HG03457 (cell line): ENCODE results near the gene FAM131C.
"Not testable (repeated sequence)": the region's sequence is repeated elsewhere in the genome, so short reads cannot be mapped to it uniquely, and the experiment has no call there.

ENCODE experiments used
- ATAC-seq: cut with Tn5 transposase; IDR thresholded peaks from one replicate; pipeline ENCODE4 v1.9.1; 2021; ENCODE audit warnings: moderate number of reproducible peaks; ENCODE audit not compliant: unreplicated experiment

FAM131C gene

DNA sequence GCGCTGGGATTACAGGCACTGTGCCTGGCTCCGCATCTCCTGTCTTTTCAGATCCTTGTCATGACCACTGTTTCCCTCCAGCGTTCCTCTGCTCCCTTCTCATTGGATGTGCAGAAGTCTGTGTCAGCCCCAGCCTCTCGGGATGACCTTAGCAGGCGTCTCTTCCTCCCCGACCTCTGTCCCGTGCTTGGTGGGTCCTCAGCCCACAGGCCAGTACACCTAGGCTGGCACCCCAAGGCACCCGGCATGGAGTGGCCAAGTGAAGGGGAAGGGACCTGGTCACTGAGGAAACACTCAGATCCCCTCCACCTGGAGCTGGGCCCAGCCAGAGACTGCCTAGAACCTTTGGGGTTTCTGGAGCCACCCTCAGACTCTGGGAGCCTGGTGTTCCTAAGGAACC, 32.3 kb downstream of the FAM131C start:
- ATAC-seq, result no peak

DNA sequence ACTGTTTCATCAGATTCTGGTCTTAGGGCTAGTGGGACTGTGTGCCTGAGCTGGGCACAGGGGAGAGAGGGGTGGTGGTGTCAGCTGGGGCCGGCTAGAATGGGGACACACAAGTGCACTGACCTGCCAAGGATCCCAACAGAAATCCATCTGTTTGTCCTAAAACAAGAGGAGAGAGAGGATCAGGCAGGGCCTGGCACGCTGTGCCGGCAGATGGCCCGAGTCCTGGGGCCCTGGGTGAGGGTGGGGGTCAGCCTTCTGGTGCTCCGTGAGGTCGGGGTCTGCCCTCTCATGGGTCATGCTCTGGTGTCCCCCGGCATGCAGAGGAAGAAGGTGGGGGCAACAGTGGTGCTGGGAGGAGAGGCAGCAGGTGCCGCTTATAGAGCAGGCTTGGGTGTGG, 33.6 kb downstream of the FAM131C start:
- not testable (repeated sequence) for ATAC-seq

DNA sequence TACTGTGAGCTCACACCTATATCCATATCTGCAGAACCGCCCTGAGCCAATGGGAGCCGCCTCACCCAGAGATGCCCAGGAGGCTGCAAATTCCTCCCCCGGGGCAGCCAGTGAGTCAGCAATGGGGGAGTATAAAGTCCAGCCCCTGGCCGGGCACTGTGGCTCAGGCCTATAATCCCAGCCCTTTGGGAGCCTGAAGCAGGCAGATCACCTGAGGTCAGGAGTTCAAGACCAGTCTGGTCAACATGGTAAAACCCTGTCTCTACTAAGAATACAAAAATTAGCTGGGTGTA, 34.9 kb downstream of the FAM131C start:
- ATAC-seq, result no peak

DNA sequence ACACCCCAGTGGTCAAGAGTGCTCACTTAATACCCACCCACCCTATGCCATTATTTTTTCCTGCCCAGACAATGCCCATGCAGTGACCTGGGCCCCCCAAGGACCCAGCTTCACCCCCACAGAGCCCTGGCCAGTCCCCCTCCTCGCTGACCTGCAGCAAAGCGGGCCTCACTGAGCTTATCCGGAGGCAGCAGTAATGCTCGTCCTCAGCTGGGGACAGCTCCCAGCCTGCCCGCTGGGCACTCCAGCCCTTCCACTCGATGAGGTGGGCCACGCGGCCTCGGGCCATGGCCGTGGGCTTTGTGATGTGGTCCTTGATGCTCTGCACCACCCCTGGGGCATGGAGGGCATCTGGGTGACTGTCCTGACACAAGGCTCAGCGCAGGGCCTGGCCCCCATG, 37.0 kb downstream of the FAM131C start:
- ATAC-seq, result not testable (repeated sequence)

DNA sequence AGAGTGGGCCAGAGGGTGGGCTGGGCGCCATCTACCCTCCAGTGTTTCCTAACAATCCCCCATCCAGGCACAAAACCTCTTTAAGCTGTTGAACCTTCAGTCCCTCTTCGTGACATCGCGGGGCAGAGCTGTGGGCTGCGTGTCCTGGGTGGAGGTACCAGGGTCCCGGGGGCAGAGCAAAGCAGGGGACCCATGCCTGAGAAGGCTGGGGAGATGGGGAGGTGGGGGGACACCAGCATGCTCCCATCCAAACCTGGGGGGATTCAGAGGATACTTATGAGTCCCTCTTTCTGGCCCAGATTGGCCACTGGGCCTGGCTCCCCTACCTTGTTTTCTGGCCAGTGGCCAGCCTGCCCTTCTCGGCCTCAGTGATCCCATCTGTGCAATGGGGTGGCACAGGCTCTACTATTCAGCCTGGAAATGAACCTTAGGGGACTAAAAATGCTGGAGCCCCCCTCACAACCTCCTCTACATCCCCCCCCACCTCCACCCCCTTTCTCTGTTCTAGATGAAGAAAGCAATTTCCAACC, 40.3 kb downstream of the FAM131C start:
- not testable (repeated sequence) for ATAC-seq

DNA sequence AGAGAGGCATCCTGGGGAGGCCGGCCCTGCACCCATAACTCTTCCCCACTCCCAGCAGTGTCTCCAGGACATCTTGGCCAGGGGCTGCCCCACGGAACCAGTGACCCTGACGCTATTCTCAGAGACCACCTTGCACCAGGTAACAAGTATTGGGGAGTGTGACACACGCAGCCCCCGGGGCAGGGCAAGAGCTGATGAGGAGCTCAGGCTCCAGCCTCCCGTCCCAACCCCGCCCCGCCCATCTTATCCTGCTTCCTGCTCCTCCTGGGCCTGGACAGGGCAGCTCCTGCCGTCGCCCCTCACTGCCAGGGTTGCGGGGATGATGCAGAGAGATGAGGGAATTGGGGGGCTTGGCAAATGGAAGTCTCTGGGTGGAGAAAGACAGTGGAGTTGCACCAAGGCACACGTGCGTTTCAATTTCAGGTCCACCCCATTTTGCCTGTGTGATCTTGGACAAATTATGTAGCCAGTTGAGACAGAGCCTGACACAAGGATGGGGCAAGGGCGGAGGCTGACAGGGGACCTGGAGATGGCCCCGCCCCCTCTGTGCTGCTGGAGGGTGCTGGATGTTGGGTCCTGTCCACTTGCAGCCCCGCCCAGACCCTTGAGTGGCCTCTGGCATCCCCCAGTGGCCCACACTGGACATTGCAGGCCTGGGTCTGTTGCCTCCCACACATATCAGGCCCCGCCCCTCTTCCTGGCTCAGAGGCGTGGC, 40.9 kb downstream of the FAM131C start:
- ATAC-seq, result no peak

DNA sequence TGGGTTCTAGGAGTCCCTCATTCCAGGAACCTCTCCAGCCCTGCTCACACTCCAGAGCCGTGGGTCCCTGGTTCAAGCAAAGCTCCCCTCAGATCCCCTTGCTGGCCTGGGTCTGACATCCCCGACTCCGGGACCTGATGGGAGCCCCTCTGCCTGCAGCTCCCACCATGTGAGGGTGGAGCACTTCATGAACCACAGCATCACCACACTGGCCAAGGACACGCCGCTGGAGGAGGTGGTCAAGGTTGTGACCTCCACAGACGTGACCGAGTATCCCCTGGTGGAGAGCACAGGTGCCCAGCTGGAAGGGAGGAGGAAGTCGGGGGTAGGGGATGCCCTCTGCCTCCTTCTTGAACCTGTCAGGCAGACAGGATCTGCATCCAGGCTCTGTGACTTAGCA, 41.9 kb downstream of the FAM131C start:
- no peak for ATAC-seq

DNA sequence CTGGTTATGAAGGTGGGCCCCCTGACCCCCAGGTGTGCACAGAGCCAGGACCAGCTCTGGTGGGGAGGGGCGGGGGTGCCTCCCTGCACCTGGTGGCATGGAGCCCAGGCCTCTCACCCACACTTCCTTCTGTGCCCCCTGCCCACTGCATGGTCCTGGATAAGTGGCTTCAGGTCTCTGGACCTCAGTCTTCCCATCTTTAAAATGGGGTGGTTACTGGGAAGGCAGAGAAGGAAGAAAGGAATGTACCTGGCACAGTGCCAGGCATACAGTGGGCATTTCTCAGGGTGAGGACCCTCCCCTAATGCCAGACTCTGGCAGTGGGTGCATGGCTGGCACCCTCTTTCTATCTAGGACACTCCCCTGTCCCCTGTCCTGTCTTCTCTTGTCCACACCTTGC, 44.2 kb downstream of the FAM131C start:
- no peak for ATAC-seq

DNA sequence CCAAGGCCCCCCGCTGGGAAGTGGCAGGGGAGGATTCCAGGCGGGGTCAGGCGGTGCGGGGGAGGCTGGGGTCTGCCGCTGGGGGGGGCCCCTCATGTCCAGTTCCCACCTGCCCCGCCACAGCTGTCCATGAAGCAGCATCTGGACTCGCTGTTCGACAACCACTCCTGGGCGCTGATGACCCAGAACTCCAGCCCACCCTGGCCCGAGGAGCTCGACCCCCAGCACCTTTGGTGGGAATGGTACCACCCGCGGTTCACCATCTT, 44.5 kb downstream of the FAM131C start:
- ATAC-seq, result not testable (repeated sequence)

DNA sequence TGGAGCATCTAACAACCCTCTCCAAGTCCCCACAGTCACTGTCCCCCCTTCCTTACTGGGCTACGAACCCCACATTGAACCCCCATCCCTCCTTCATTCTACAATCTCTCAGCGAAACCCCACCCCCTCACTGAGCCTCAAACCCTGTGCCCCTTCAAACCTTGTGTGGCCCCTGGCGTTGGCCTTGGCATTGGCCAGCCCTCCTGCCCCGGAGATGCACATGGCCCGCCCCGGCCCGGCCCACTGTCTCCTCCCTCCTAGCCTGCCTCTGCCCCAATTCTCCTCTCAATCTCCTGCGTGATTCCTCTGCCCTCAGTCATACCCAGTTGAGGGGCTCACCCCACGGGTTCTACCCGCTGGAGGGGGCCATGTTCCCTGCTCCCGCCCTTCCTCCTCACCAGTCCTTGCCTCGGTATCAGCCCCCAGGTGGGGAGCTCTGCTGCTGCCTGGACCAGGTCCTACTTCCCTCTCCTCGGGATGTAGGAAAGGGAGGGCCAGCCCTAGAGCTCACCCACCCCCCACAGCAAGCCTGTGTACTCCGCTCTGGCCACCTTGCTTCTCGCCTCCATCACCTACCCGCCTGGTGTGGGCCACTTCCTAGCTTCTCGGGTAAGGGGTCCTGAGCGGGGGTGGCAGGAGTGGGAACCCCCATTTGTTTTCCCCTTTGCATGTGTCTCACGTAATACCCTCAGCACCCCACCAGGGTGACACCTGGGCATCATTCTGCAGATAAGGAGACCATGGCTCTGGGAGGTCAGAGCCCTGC, 45.0 kb downstream of the FAM131C start:
- ATAC-seq, result no peak

DNA sequence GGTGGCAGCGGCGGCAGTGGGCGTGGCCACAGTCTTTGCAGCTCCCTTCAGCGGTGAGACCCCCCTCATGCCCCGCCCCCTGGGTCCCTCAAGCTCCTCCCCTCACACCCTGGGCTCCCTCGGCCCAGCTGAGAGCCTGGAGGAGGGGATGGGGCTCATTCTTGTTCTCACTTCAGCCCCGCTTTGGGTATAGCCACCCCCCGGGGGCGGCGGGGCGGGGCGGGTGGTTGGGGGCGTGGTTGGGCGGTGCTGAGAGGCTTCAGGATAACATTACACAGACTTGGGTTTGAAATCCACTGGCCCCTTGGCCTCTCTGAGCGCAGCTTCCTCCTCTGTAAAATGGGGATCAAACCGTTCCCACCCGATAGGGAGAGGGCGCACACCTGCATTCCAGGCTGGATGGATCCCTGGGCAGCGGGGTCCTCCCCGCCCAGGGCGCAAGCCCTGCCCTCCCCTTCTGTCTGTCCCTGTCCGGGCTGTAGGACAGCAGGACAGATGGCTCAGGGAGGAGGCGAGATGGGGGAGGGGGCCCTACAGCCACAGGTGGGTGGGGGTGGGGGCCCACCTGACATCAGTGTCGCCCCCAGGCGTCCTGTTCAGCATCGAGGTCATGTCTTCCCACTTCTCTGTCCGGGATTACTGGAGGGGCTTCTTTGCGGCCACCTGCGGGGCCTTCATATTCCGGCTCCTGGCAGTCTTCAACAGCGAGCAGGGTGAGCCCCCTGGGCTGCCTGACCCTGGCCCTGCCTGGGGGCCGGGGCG, 46.5 kb downstream of the FAM131C start:
- ATAC-seq, result no peak

DNA sequence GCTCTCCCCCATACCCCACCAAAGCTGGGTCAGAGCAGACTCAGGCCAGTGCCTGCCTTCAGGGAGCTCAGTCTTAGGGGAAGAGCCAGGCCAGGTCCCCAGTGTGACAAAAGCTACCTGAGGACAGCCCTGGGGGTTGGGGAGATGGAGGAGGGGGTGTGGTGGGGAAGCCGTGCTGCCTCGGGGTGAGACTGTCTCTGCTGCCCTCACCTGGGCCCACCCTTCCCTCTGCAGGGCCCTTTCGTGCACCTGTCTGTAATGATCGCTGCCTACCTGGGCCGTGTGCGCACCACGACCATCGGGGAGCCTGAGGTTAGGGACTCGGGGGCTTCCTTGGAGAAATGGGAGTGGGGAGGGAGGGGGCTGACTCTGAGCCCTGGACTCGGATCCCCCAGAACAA, 47.1 kb downstream of the FAM131C start:
- not testable (repeated sequence) for ATAC-seq

DNA sequence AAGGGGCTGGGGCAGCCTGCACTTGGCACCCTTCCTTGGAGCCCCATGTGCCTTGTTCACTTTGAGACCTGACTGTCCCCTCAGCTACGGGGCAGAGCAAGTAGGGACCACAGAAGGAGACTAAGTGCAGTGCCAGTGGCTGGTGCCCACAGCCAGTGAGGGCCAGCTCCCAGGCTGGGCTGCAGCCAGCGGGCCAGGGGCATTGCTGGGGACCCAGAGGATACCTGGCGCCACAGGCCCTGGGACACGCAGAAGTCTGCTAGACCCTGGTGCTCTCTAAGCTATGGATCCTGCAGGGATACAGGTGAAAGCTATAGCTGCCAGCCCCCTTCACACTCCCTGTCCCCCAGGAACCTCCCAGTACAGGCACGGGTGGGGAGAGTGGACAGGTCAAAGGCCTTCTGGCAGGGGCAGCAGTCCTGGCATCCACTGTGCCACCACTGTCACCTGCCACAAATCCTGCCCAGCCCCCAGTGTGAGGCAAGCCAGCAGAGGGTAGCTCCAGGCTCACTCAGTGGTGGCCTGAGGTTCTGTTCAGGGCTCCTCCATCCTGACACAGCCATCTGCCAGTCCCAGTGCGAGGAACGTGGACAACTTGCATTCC, 50.3 kb downstream of the FAM131C start:
- ATAC-seq, result no peak

DNA sequence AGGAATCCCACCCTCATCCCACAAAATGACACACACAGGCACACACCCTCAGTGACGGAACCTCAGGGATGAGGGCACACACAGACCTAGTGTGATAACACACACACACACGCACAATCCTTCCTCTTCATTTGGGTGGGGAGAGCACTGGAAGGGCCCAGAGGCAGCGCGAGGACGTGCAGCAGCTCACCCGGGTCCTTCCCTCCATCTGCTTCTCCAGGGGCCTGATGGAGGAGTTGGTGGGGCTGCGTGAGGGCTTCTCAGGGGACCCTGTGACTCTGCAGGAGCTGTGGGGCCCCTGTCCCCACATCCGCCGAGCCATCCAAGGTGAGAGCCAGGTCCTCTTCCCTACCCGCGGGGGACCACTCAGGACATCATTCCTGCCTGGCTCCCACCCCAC, 51.1 kb downstream of the FAM131C start:
- no peak for ATAC-seq

DNA sequence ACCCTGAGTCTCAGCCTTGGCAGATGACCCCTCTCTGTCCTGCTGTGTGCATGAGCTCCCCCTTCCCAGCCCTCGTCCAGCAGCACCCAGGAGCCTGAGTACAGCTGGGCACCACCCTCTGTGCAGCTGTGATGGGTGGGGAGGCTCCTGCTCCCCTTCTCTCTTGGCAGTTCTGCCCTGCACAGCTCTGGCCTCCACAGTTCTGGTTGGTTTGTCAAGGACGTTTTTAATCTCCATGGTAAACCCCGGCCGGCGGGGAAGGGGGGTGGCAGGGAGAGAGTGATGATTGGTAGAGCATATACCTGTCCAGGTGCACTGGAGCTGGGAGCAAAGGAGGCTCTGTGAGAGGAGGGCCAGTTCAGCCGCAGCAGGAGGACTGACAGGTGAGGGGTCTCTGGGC, 51.8 kb downstream of the FAM131C start, which contains the start of gene CLCNKA:
TSS of gene CLCNKA (plus strand) at position 356 of the 400 bp plus-strand sequence. CDS start 584 bp downstream, outside the sequence.
- ATAC-seq, result no peak

DNA sequence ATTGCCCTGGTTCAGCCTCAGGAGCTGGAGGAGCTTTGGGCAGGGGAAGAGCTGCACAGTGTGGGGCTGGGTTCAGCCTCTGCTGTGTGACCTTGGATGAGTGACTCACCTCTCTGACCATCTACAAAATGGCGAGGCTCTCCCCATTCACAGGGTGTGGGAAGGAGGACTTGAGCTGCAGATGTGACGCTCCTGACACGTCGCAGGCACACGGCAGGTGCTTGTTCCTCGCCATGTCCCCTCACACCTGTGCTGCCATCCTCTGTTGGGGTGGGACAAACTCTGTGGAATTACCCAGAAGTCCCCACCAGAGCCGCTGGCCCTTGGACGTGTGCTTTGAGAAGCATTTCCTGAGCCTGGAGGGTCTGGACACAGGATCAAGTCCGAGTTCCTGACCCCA, 52.6 kb downstream of the FAM131C start:
- not testable (repeated sequence) for ATAC-seq

DNA sequence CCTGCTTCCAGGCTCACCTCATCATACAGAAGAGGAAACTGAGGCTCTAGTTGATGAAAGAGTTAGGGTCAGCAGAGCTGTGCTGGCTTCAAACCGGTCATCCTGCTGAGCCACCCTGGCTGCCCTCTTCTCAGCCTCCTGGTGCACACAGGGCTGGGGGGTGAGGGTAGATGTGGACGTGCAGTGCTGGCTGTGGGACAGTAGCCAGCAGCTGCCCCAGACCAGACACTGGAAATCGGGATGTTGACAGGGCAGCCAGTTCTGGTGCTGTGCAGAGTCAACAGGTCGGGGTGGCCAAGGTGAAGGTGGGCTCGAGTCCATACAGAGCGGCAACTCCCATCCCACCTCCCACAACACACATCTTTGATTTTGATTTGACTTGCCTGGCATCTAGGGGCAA, 53.1 kb downstream of the FAM131C start:
- no peak for ATAC-seq

DNA sequence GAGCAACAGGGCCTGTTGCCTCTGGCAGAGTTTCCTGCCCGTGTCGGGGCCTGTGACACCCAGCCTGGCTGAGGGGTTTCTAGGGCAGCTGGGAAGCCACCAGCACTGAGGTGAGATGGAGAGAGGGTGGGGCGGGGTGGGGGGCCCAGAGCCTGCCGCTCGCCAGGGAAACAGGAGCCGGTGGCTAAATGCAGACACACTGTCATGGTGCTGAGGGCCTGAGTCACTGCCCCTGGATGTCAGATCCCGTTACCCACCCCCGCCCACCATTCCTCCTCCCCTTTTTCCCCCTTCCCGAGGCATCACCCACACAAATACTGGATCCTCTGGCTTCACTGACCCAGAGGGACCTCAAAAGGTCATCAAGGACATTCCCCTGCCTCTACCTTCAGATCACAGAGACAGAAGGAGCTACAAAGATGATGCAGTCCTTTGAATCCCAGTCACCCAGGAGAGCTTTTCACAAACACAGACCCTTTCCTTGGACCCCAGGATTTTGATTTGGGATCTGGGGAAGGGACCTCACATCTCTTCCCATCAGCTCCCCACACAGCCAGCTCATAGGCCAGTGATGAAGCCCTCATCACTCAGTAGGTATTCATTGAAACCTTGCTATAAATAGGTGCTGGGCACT, 53.7 kb downstream of the FAM131C start:
- no peak for ATAC-seq

DNA sequence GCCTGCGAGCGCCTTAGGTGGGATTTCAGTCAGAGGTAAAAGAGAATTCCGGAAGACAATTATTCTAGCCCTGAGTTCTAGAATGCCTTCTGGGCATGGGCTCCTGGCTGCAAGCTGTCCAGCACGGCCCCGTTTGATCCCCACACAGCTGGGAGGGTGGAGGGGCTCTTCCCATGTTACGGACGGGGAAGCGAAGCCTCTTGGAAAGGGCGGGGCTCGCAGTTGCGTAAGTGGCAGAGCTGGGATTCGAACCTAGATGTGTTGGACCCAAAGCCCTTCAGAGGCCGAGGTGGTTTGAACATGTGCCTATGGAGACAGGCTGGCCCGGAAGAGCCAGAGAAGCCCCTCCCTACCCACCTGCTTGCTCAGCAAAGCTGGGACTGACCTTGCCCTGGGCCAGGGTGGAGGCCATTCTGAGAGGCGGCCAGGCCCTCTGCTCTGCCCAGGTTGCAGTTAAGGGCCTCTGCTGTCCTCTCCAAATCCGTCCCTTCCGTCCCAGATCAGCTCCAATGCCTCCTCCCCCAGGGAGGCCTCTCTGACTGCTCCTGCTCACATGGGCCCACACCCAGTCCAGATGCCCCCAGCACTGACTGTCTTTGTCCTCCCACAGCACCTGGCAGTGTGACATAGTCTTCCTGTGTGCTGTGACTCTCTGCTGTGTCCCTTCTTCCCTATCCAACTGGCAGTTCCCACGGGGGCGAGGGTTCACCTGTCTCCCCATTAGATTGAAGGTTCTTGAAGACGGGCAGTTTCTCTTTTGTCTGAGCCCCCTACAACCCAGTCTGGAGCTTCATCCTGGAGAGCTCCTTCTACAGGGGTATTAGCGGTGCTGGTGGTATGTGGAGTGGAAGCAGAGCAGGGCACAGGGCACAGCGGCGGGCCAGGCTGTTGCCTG, 54.5 kb downstream of the FAM131C start:
- ATAC-seq, result no peak

DNA sequence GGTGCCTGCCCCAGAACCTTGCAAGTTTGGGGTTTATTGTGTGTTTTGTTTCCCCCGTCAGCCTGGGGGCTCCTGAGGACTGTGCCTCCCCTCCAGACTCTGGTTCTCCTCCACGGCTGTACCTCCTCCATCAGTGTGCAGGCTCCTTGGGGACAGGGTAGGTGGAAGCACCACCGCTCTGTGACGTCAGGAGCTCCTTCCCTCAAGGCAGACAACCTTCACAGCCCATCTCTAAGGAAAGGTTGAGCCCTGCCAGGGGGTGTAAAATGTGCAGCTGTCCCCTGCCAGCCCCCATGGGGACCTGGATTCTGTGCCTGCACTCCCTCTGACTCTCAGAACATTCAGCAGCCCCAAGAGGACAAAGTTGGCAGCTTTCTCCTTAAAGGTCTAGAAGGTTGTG, 55.1 kb downstream of the FAM131C start:
- ATAC-seq, result no peak
